Activated naive CD8-positive, alpha-beta T cell (primary cell): Measurements from ENCODE around the gene NFATC2.

Experiments
- H3K27ac Mint-ChIP-seq: one replicate; pipeline ENCODE4 v1.8.0; 2021; ENCODE audit warnings: mixed read lengths
- H3K27me3 Mint-ChIP-seq: one replicate; pipeline ENCODE4 v1.8.0; 2021; ENCODE audit warnings: mixed read lengths
- H3K36me3 Mint-ChIP-seq: one replicate; pipeline ENCODE4 v1.8.0; 2021; ENCODE audit warnings: mixed read lengths
- H3K4me1 Mint-ChIP-seq: one replicate; pipeline ENCODE4 v1.8.0; 2021; ENCODE audit warnings: low read depth, mixed read lengths
- H3K4me3 Mint-ChIP-seq: one replicate; pipeline ENCODE4 v1.8.0; 2021; ENCODE audit warnings: mild to moderate bottlenecking, mixed read lengths
- H3K9me3 Mint-ChIP-seq: one replicate; pipeline ENCODE4 v1.8.0; 2021; ENCODE audit warnings: low read depth, mixed read lengths

Gene NFATC2

DNA sequence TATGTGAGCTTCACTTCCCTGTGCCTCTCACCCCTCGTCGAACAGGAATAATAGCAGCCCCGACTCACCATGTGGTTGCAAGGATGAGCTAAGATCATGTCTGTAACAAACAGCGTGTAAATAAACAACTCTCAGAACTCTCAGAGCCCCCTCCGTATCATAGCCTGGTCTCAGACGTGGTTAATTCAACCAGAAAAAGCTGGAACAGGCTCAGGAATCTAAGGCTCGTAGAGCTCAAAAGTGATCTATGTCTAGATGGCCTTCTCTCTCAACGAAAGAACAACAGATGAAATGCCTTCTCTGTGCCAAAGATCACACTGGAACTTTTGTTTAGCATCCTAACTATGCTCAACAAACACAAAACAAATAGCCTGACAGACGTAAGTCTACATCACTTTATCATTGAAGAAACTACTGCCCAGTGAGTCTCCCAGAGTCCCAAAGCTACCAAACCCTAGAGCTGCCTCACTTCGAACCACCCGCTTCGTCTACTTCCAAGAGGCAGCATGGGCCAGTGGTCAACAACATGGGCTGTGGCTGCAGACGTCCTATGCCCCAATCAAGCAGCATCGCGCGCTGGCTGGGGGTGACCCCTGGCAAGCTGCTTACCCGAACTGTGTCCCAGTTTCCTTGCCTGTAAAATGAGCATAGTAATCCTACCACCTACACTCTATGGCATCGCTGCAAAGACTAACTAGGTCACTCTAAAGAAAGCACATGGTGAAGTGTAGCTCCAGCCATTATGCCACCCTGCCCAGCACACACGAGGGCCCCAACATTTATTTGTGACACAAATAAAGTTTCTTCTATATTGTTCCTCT, 35.1 kb downstream of the NFATC2 start:
- Mint-ChIP-seq H3K27me3 (no peaks in the 10 kb centered on the region), H3K4me1 (peaks cover 58% of the 10 kb centered on the region), H3K4me3 (no peak overlapping the region), H3K36me3 (peaks cover 25% of the 10 kb centered on the region), H3K9me3 (no peaks in the 10 kb centered on the region), H3K27ac (peak overlapping the region; percentile 34)

DNA sequence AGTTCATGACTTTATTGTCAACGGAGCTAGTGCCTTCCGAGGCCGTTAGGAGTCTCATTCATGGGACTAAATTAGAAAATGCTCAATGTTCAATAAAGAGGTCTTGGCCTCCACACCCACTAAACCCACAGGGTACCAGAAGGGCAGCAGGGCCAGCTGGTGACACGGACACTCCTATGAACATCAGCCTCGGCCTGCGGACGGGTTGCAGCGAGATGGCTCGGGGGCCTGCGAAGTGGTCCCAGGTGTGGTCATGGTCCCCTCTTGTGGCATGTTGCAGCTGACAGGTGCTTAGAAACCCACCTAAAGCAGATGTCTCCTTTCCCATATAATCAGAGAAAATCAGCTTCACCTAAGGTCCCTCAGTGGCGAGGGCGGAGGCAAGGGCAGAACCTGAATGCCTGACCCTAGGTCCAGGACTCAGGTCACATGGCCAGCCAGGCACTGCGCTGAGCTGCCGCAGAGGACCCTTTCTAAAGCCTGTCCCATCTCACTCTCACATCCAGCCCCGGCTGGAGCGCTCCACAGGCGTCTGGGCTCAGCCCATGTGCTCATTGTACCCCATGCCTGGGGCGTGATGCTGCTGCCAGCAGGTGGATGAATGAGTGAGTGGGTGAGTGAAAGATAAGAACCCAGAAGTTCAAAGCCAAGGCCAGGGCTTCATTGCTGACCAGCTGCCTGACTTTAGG, 35.8 kb downstream of the NFATC2 start:
- Mint-ChIP-seq H3K36me3 (peaks cover 18% of the 10 kb centered on the region), H3K4me1 (peaks cover 57% of the 10 kb centered on the region), H3K9me3 (no peaks in the 10 kb centered on the region), H3K27me3 (no peaks in the 10 kb centered on the region), H3K27ac (no peak overlapping the region), H3K4me3 (no peak overlapping the region)

GRCh38 chr20:51505566-51505965, 37.0 kb downstream of the NFATC2 start:
- peaks cover 56% of the 10 kb centered on the region for H3K4me1 Mint-ChIP-seq
- H3K27ac Mint-ChIP-seq = no peak overlapping the region
- H3K27me3 Mint-ChIP-seq = no peaks in the 10 kb centered on the region
- H3K4me3 Mint-ChIP-seq = no peak overlapping the region
- peaks cover 8% of the 10 kb centered on the region for H3K36me3 Mint-ChIP-seq
- no peaks in the 10 kb centered on the region for H3K9me3 Mint-ChIP-seq

DNA sequence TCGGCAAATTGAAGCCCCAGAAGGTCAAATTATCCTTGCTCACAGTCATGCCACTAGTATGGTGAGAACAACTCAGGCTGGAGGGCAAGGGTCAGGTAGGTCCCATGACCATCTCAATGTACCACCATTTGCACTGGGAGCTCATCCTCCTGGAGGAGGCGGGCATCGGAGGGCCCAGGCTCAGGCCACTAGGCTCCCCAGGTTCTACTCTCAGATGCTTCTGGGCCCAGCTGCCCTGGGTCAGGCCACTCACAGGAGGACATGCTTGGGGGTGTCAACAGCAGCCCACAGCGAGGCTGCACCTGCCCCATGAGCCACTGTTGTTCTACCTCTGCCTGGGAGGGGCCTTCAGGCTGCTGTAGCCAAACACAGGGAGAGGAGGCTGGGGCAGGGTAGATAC, 39.1 kb downstream of the NFATC2 start:
- peaks cover 16% of the 10 kb centered on the region for H3K36me3 Mint-ChIP-seq
- no peak overlapping the region for H3K4me3 Mint-ChIP-seq
- peaks cover 60% of the 10 kb centered on the region for H3K4me1 Mint-ChIP-seq
- H3K9me3 Mint-ChIP-seq = no peaks in the 10 kb centered on the region
- H3K27me3 Mint-ChIP-seq = no peaks in the 10 kb centered on the region
- H3K27ac Mint-ChIP-seq = no peak overlapping the region

- peaks cover 25% of the 10 kb centered on the region for H3K36me3 Mint-ChIP-seq
- H3K4me1 Mint-ChIP-seq = peaks cover 79% of the 10 kb centered on the region
- peak overlapping the region; percentile 80 for H3K27ac Mint-ChIP-seq
- H3K27me3 Mint-ChIP-seq = no peaks in the 10 kb centered on the region
- no peaks in the 10 kb centered on the region for H3K9me3 Mint-ChIP-seq
- peak overlapping the region; percentile 40 for H3K4me3 Mint-ChIP-seq
These were observed 41.6 kb downstream of the NFATC2 start for GRCh38 chr20:51500936-51501335.

GRCh38 chr20:51500311-51500710, 42.2 kb downstream of the NFATC2 start:
- Mint-ChIP-seq H3K27me3 (no peaks in the 10 kb centered on the region), H3K4me3 (no peak overlapping the region), H3K4me1 (peaks cover 85% of the 10 kb centered on the region), H3K36me3 (peaks cover 25% of the 10 kb centered on the region), H3K9me3 (no peaks in the 10 kb centered on the region), H3K27ac (peak overlapping the region; percentile 99)

GRCh38 chr20:51498765-51499540, 43.6 kb downstream of the NFATC2 start:
- peak overlapping the region; percentile 74 for H3K4me3 Mint-ChIP-seq
- peaks cover 93% of the 10 kb centered on the region for H3K4me1 Mint-ChIP-seq
- H3K27me3 Mint-ChIP-seq = no peaks in the 10 kb centered on the region
- H3K27ac Mint-ChIP-seq = peak overlapping the region; percentile 99
- no peaks in the 10 kb centered on the region for H3K9me3 Mint-ChIP-seq
- peaks cover 25% of the 10 kb centered on the region for H3K36me3 Mint-ChIP-seq

DNA sequence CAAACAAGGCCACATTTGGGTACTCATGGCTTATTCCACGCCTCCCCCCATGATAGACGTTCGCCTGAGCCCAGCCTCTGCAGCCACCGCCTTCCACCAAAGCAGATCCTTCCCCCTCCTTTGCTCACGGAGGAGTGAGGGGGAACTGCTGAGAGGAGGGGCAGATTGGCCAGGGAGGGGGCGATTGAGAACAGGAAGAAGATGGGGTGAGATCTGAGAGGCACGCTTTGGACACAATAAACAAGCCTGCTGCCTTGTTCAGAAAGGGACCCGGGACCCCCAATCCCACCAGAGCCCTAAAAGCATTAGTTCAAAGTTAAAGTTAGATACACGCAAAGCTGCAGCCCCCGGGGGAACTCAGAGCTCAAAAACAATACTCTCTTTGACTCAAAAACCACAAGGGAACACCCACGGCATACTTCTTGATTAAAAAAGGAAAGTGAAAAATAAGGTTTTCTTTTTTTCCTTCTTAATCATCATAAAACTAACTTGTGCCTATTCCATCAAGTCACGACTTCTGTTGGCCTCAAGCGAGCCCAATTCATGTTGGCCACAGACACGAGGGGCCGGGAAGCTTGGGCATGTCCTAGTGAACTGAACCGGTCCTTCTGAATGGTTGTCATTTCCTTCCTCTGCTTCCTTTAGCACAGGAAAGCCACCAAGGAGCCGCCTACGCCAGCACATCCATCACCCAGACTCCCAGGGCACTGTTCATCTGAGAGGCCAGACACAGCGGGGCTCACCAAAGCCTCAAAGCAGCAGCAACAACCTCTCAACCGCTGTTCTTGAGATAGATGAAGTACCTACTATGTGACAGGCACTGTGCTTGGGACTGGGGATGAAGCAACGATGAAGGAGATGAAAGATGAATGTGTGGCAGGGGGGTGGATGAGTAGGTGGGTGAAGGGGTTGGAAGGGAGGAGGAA, 44.7 kb downstream of the NFATC2 start:
- H3K36me3 Mint-ChIP-seq = peaks cover 25% of the 10 kb centered on the region
- H3K9me3 Mint-ChIP-seq = no peaks in the 10 kb centered on the region
- peaks cover 96% of the 10 kb centered on the region for H3K4me1 Mint-ChIP-seq
- H3K27me3 Mint-ChIP-seq = no peaks in the 10 kb centered on the region
- H3K27ac Mint-ChIP-seq = peak overlapping the region; percentile 99
- H3K4me3 Mint-ChIP-seq = peak overlapping the region; percentile 74

GRCh38 chr20:51496964-51497363, 45.6 kb downstream of the NFATC2 start:
- Mint-ChIP-seq H3K4me1 (peaks cover 92% of the 10 kb centered on the region), H3K36me3 (peaks cover 25% of the 10 kb centered on the region), H3K9me3 (no peaks in the 10 kb centered on the region), H3K27ac (peak overlapping the region; percentile 99), H3K27me3 (no peaks in the 10 kb centered on the region), H3K4me3 (peak overlapping the region; percentile 74)

- Mint-ChIP-seq H3K4me3 (peak overlapping the region; percentile 54), H3K9me3 (no peaks in the 10 kb centered on the region), H3K4me1 (peaks cover 93% of the 10 kb centered on the region), H3K36me3 (peaks cover 25% of the 10 kb centered on the region), H3K27ac (peak overlapping the region; percentile 99), H3K27me3 (no peaks in the 10 kb centered on the region)
These were observed 46.5 kb downstream of the NFATC2 start for GRCh38 chr20:51495921-51496545.

DNA sequence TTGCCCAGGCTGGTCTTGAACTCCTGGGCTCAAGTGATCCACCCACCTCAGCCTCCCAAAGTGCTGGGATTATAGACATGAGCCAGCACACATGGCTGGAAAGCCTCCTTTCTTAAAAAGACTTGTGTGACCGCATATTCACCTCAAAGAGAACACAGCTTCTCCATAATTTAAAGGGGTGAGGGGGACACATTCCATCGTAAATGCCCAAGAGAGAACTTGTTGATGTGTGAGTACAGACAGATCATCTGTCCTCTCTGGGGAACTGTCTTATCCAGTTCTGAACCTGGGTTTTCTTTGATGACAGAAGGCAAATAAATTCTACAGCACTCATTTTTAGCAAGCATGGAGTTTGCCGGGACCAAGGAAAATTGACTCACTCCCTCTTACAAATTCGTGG, 47.2 kb downstream of the NFATC2 start:
- no peaks in the 10 kb centered on the region for H3K27me3 Mint-ChIP-seq
- H3K36me3 Mint-ChIP-seq = peaks cover 27% of the 10 kb centered on the region
- peak overlapping the region; percentile 84 for H3K4me3 Mint-ChIP-seq
- peak overlapping the region; percentile 99 for H3K27ac Mint-ChIP-seq
- H3K4me1 Mint-ChIP-seq = peaks cover 94% of the 10 kb centered on the region
- H3K9me3 Mint-ChIP-seq = no peaks in the 10 kb centered on the region

DNA sequence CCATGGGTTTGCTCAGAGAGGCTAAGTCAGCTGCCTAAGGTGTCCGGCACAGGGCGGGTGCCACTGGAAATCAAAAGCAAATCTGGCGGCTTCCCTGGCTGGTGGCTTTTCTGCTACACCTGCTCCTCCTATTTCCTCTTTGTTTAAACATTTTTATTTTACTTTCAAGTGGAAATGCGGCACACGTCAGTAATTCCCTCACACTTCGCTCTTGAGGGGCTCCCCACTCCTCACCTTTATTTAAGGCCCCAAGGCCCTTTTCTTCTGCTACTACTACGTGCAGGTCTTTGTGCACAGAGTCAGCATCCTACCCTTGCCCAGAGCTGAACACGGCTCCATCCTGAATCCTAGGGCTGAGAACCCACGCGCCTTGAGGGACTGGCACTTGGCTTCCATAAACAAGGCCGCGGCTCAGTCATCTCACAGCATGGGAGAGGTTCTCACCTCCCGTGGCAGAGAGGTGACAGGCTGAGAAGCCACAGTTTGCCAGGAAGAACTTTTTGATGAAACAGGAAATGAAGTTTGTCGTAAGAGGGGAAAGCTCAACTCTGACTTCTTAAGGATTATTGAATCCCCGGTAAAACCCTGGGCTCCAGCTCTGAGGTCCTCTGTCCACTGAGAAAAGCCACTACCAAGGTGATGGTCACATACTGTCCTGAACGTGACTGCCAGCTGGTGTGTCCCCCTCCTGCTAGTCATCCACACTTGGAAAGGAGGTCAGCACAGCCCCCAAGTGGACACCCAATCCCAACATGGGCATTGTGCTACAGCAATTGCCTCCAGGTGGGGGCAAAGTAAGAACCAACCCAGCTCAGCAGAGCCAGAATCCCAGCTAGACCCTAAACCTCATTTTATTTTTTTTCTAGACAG, 48.0 kb downstream of the NFATC2 start:
- Mint-ChIP-seq H3K9me3 (no peaks in the 10 kb centered on the region), H3K4me1 (peaks cover 94% of the 10 kb centered on the region), H3K4me3 (peak overlapping the region; percentile 84), H3K27ac (peak overlapping the region; percentile 99), H3K27me3 (no peaks in the 10 kb centered on the region), H3K36me3 (peaks cover 30% of the 10 kb centered on the region)

GRCh38 chr20:51493346-51493791, 49.1 kb downstream of the NFATC2 start:
- no peaks in the 10 kb centered on the region for H3K9me3 Mint-ChIP-seq
- H3K27ac Mint-ChIP-seq = peak overlapping the region; percentile 99
- H3K4me3 Mint-ChIP-seq = peak overlapping the region; percentile 20
- H3K27me3 Mint-ChIP-seq = no peaks in the 10 kb centered on the region
- peaks cover 28% of the 10 kb centered on the region for H3K36me3 Mint-ChIP-seq
- peaks cover 90% of the 10 kb centered on the region for H3K4me1 Mint-ChIP-seq
